LNCaP clone FGC (cell line): ENCODE measurements around the gene IGSF21.
A peak's percentile ranks its signal among the peaks of the same experiment; 100 is the strongest.

ENCODE experiments used
- DNase-seq: peaks from one replicate; pipeline ENCODE4 v3.0.0-alpha.2; 2011; ENCODE audit warnings: low read depth
- H3K4me3 ChIP-seq: 2 replicates; pipeline ENCODE4 v1.5.1; 2011; ENCODE audit warnings: mild to moderate bottlenecking, low read depth, low read length, control low read depth
- TF ChIP-seq, protein P1 (sequence below): IDR thresholded peaks from 2 replicates; pipeline ENCODE4 v1.5.1; 2012; ENCODE audit warnings: mild to moderate bottlenecking; ENCODE audit not compliant: control insufficient read depth, insufficient read depth; ENCODE audit errors: extremely low read depth

IGSF21 gene

DNA sequence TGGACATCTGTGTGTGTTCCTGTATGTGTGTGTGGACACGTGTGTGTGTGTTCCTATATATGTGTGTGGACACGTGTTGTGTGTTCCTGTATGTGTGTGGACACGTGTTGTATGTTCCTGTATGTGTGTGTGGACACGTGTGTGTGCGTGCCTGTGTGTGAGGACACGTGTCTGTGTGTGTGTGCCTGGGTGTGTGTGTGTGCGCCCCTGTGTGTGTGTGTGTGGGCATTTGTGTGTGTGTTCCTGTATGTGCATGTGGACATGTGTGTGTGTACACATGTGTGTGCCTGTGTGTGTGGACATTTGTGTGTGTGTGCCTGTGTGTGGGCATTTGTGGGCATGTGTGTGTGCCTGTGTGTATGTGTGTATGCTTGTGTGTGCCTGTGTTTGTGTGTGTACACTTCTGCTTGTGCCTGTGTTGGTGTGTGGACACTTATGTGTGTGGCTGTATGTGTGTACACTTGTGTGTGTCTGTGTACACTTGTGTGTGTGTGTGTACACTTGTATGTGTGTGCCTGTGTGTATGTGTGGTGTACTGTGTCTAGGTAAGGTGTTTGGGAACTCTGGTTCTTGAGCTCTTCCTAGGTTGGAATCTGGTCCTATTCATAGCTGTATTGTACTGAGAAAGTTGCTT lies 3.7 kb upstream of the IGSF21 start:
- no peak overlapping the region for H3K4me3 ChIP-seq
- TF ChIP-seq, protein P1, sequence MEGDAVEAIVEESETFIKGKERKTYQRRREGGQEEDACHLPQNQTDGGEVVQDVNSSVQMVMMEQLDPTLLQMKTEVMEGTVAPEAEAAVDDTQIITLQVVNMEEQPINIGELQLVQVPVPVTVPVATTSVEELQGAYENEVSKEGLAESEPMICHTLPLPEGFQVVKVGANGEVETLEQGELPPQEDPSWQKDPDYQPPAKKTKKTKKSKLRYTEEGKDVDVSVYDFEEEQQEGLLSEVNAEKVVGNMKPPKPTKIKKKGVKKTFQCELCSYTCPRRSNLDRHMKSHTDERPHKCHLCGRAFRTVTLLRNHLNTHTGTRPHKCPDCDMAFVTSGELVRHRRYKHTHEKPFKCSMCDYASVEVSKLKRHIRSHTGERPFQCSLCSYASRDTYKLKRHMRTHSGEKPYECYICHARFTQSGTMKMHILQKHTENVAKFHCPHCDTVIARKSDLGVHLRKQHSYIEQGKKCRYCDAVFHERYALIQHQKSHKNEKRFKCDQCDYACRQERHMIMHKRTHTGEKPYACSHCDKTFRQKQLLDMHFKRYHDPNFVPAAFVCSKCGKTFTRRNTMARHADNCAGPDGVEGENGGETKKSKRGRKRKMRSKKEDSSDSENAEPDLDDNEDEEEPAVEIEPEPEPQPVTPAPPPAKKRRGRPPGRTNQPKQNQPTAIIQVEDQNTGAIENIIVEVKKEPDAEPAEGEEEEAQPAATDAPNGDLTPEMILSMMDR = no peak
- DNase-seq = no peak

DNA sequence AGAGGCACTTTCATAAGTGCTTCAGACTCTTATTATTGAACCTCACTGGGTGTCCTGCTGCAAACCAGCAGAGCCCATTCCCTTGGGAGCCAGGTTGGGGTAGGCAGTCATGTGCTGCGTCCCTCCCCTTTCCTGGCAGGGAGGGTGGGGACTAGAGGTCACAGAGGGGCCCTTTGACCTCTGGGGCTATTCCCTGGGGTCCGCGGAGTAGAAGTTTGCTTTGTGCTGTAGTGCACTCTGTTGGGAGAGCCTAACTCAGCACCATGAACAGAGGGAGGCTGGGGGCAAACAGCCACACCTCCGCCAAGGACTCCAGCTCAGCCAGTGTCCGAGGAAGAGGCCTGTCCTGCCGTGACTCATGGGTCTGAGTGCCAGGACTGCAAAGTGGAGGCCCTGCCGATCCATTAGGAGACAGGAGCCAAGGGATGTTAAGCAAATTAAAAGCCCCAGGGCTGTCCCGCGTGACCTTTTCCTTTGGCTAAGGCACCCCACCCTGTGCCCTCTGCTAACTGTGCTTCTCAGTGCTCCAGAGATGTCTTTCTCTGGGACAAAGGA lies 3.0 kb upstream of the IGSF21 start:
- DNase-seq = no peak
- TF ChIP-seq, protein P1 = no peak

DNA sequence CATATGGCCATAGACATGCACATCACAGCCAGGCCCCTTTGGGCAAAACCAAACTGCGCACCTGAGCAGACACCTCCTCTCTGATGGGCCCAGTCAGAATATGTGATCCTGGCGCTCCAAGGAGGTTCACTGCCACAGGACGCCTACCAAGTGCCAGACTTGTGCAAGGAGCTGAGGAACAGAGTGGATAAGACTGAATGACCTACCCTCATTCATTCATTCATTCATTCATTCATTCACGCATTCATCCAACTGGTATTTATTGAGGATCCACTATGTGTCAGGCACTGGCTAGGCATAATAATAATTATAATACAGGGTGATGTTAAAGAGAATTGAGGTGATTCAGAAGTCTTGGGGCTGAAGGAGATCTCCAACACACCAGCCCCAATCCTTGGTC lies 2.4 kb upstream of the IGSF21 start:
- DNase-seq = no peak
- no peak overlapping the region for H3K4me3 ChIP-seq
- TF ChIP-seq, protein P1 = no peak

More for the DNA sequence above, 3.0 kb upstream of the IGSF21 start:
- H3K4me3 ChIP-seq = no peak overlapping the region

DNA sequence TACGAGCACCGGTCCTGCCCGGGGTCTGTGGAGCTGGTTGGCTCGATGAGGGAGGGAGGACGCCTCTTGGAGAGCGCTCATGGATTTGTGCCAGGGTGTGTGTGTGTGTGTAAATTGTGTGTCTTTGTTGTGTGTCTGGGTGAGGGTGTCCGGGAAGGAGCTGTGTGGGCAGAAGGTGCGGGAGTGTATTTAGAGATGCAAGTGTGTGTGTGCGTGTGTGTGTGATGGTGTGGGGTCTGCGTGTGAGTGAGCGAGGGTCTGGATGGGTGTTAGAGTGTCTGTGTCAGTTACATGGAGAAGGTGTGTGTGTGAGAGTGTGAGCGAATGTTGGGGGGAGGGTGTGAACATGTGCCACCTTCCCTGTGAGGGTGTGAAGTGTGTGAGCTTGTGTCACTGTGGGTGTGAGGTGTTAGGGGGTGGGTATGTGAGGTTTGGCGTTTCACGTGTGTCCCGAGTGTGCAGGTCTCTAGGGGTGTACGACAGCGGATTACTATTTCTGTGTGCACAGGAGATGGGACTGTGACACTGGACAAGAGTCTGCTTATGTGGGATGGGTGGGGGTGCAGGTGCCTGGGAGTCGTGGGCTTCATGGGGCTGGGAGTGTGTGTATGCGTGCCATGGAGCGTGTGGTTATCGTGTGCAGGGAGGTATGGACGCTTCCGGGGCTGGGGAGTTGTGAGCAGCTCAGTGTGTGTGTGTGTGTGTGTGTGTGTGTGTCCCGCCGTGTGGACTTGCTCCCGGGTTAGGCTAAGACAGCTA lies 880 bp downstream of the IGSF21 start:
- no peak overlapping the region for H3K4me3 ChIP-seq
- no peak for DNase-seq
- TF ChIP-seq, protein P1 = no peak

DNA sequence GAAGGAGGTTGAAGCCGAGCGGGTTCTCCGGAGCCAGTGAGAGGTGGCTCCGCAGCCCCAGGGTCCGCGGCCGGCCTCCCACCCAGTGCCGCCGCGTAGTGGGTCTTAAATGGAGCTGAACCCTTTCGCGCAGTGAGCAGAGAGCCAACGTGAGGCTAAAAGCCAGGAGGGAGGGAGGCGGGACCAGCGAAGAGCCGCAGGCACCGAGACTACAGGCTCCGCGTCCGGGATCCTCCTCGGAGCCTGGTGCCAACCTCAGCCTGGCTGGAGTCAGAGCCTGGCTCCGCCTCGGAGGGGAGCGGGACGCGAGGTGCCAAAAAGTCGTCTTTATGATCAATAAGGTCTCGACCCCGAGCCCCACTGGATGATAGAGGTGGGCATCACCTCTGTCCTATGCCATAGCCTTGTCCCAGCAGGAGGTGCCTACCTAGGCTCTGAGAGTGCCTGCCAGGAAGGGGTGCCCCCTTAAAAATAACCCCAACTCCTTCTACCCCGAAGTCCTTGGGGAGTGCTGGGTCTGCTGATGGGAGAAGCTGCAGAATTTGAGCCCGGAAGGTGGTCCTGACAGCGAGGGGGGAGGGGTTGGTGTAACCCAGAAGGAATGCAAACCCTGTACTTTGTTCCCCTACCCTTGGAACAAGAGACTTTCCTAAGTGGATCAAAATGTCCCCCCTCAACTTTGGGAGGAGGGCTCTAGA lies 1.6 kb downstream of the IGSF21 start:
- TF ChIP-seq, protein P1 = no peak
- DNase-seq = no peak

DNA sequence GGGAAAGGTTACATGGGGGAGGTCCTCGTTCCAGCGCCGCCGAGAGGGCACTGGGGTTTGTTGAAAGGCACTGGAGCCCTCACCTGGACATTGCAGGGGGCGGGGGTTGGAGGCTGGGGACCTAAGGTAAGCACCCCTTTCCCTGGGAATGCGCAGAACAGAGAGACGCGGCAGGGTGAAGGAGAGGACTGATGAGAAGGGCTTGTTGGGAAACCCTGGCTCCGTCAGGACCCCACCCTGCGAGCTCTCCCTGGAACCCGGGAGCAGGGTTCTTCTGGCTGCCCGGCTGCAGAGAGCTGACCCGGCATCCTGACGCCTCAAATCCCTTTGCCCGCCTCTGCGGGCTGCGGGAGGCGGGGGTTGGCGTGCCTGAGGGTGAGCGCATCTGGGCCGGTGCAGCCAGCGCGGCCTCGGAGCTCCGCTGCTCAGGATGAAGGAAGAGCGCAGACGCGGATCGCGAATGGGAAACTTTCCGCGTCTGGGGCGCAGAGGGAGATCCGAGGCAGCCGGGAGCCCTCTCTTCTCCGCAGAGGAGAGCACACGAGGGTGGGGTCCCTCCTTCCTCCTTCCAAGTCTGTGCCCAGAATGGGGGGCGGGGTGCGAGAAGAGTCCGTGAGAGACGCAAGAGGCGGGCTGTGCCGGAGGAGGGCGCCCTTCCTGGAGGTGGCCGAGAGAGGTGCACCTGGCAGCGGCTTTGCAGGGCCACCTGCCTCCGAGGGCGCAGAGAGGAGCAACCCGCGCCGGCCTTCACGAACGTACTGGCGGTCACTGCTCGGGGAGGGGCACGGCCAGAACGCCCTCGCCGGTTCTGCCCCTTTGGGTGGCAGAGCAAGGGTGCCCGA lies 2.4 kb downstream of the IGSF21 start:
- no peak for DNase-seq
- no peak overlapping the region for H3K4me3 ChIP-seq
- TF ChIP-seq, protein P1 = 0 out of 2 replicates have a peak, but pooled peaks have one; percentile 19

More for the DNA sequence above, 1.6 kb downstream of the IGSF21 start:
- H3K4me3 ChIP-seq = no peak overlapping the region
